ENCODE measurements around the gene EIF5.
A peak's percentile ranks its signal among the peaks of the same experiment; 100 is the strongest.
"Not testable (repeated sequence)": the region's sequence is repeated elsewhere in the genome, so short reads cannot be mapped to it uniquely, and the experiment has no call there.

EIF5 gene

DNA sequence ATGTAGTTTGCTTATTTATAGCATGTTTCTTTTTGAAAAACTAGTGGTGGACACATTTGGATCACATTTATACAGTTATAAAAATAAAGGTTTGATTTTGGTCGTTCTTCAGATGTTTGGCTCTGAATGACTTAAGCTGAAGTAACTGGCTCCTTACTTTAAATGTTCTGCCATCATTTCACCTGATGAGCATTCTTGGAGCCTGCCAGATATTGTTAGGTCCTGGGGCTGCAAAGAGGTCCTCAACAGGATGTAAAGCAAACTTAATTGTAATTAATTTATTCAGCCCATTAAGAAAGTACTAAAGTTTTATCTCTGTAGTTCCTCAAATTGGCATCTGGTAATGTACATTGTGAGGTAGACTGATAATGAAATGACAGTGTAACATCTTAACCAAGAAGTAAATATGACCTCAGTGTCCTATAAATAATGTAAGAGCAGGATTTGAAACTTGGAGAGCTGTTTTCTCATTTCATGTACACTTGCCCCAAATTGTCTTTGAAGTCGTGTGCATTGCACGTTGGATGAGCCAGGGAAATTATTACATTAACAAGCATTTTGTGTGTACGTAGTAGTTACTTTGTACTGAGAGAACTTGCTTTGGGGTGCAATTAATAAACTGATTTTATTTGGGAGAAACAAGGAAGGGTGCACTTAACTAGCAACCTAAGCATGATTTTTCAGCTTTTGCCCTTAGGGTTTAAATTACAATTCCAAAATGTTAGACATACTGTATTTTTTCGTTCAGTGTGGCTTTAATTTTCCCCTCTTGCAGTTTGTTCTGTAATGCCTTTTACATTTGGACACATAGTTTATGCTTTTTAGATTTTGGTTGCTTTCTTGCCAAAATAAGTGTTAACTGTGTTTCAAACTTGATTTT lies 7.5 kb downstream of the EIF5 start:
- no peak for TF ChIP-seq POLR2A (IDR thresholded peaks at IDR 0.05; ENCODE audit: low read depth, low read length)
- TF ChIP-seq POLR2AphosphoS5 (IDR thresholded peaks at IDR 0.05; ENCODE audit: low read depth, low read length): 0 out of 2 replicates have a peak, but pooled peaks have one; percentile 38

GRCh38 chr14:103343164-103343879 lies 9.3 kb downstream of the EIF5 start:
- DNase-seq (ENCODE audit: insufficient read length) (no peak), FAIRE-seq (no peak)
- TF ChIP-seq TAF1 (IDR thresholded peaks at IDR 0.05; ENCODE audit: borderline replicate concordance, low read depth, low read length) (no peak), POLR2AphosphoS5 (IDR thresholded peaks at IDR 0.05; ENCODE audit: low read depth, low read length) (peak; percentile 83; the same call in 1 of the 2 replicates), POLR2A (IDR thresholded peaks at IDR 0.05; ENCODE audit: low read depth, low read length) (peak; percentile 70)

More for the DNA sequence above, 7.5 kb downstream of the EIF5 start:
- FAIRE-seq: no peak
- DNase-seq (ENCODE audit: insufficient read length): no peak

DNA sequence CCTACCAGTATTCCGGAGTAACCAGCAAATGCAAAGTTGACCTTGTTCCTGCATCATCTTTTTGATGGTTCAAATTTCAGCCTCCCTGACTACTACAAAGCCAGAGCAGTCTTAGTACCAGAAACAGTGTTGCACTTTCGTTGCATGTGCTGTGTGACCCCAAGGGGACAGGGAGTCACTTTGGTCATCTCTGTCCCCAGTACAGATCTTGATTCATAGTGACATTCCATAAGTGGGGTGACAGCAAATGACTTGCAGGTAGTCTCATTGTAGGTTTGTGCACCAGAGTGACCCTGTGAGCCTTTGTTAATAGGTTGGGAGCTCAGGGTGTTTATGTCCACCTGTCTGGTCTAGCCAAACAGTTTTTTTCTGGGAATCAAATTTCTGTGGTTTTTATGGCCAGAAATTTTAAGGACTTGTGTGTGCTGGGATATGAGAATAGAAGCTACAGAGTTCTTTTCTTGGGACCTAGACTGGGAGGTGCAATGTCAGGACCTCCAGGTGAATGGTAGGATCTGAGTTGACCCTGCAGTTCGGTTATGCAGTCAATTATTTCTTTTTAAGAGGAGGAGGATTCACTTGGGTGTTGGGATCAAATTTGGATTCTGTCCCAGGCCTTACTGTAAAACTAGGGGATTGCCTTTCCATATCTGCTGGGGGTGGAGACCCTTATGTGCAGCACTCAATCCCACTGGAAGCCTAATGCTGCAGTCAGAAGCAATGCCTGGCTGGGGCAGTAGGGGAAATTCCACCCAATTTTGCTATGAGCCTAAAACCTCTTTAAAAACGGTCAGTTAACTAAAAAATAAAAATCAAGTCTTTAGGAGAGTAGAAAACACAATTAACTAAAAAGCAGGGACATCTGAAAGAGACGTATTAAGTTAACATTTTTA lies 10.1 kb downstream of the EIF5 start:
- FAIRE-seq (no peak), DNase-seq (ENCODE audit: insufficient read length) (no peak)
- peak; percentile 94 for TF ChIP-seq POLR2AphosphoS5 (IDR thresholded peaks at IDR 0.05; ENCODE audit: low read depth, low read length)
- peak; percentile 70 for TF ChIP-seq POLR2A (IDR thresholded peaks at IDR 0.05; ENCODE audit: low read depth, low read length)
- no peak for TF ChIP-seq TAF1 (IDR thresholded peaks at IDR 0.05; ENCODE audit: borderline replicate concordance, low read depth, low read length)

GRCh38 chr14:103346286-103346685 lies 12.2 kb downstream of the EIF5 start:
- no peak for DNase-seq (ENCODE audit: insufficient read length)
- no peak for FAIRE-seq
- TF ChIP-seq TAF1 (IDR thresholded peaks at IDR 0.05; ENCODE audit: borderline replicate concordance, low read depth, low read length) (no peak), POLR2AphosphoS5 (IDR thresholded peaks at IDR 0.05; ENCODE audit: low read depth, low read length) (no peak), POLR2A (IDR thresholded peaks at IDR 0.05; ENCODE audit: low read depth, low read length) (0 out of 2 replicates have a peak, but pooled peaks have one; percentile 2)

GRCh38 chr14:103347091-103347815 lies 13.2 kb downstream of the EIF5 start:
- TF ChIP-seq POLR2A (IDR thresholded peaks at IDR 0.05; ENCODE audit: low read depth, low read length): no peak
- no peak for TF ChIP-seq POLR2AphosphoS5 (IDR thresholded peaks at IDR 0.05; ENCODE audit: low read depth, low read length)
- TF ChIP-seq TAF1 (IDR thresholded peaks at IDR 0.05; ENCODE audit: borderline replicate concordance, low read depth, low read length): no peak
- FAIRE-seq: no peak

GRCh38 chr14:103348154-103348553 lies 14.1 kb downstream of the EIF5 start:
- FAIRE-seq (no peak), DNase-seq (ENCODE audit: insufficient read length) (no peak)
- no peak for TF ChIP-seq TAF1 (IDR thresholded peaks at IDR 0.05; ENCODE audit: borderline replicate concordance, low read depth, low read length)
- TF ChIP-seq POLR2A (IDR thresholded peaks at IDR 0.05; ENCODE audit: low read depth, low read length): no peak
- no peak for TF ChIP-seq POLR2AphosphoS5 (IDR thresholded peaks at IDR 0.05; ENCODE audit: low read depth, low read length)

More at GRCh38 chr14:103347091-103347815, 13.2 kb downstream of the EIF5 start:
- no peak for DNase-seq (ENCODE audit: insufficient read length)

DNA sequence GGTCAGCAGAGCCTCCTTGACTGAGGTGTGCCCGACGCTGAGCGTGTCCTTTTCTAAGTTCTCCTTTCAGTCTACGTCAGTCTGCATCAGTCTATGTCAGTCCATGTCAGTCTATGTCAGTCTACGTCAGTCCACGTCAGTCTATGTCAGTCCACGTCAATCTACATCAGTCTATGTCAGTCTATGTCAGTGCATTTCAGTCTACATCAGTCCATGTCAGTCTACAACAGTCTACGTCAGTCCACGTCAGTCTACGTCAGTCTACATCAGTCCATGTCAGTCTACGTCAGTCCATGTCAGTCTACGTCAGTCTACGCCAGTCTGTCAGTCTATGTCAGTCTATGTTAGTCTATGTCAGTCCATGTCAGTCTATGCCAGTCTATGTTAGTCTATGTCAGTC lies 15.9 kb downstream of the EIF5 start:
- FAIRE-seq (no peak), DNase-seq (ENCODE audit: insufficient read length) (no peak)
- no peak for TF ChIP-seq POLR2A (IDR thresholded peaks at IDR 0.05; ENCODE audit: low read depth, low read length)
- no peak for TF ChIP-seq POLR2AphosphoS5 (IDR thresholded peaks at IDR 0.05; ENCODE audit: low read depth, low read length)
- TF ChIP-seq TAF1 (IDR thresholded peaks at IDR 0.05; ENCODE audit: borderline replicate concordance, low read depth, low read length): no peak

DNA sequence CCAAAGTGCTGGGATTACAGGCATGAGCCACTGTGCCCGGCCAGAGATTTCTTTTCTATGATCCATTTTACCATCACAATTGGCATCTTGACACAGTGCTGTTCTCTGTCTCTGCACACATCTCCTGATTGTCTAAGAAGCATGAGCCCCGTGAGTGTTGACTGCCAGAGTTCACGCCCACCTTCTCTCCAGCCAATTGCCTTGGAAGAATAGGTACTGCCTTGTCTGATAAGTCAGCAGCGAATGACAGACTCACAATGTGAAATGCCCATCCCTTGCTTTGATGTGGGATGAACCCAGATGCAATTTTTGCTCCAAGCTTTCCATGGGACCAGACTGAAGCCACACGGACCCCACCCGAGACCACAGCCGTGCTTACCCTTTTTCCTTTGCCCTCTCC lies 19.3 kb downstream of the EIF5 start:
- FAIRE-seq (no peak), DNase-seq (ENCODE audit: insufficient read length) (no peak)
- TF ChIP-seq POLR2A (IDR thresholded peaks at IDR 0.05; ENCODE audit: low read depth, low read length) (no peak), POLR2AphosphoS5 (IDR thresholded peaks at IDR 0.05; ENCODE audit: low read depth, low read length) (no peak), TAF1 (IDR thresholded peaks at IDR 0.05; ENCODE audit: borderline replicate concordance, low read depth, low read length) (no peak)

DNA sequence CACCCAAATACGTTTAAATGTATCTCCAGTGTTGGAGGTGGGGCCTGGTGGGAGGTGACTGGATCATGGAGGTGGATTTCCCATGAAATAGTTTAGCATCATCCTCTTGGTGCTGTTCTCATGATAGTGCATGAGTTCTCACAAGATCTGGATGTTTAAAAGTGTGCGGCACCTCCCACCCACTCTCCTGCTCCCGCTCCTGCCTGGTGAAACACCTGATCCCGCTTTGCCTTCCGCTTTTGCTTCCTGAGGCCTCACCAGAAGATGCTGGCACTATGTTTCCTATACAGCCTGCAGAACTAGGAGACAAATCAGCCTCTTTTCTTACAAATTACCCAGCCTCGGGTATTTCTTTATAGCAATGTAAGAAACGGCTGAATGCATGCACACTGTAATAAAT lies 20.1 kb downstream of the EIF5 start:
- FAIRE-seq (no peak), DNase-seq (ENCODE audit: insufficient read length) (no peak)
- TF ChIP-seq POLR2A (IDR thresholded peaks at IDR 0.05; ENCODE audit: low read depth, low read length): no peak

GRCh38 chr14:103356024-103356682 lies 22.1 kb downstream of the EIF5 start:
- FAIRE-seq (peak; percentile 24), DNase-seq (ENCODE audit: insufficient read length) (no peak)
- TF ChIP-seq POLR2AphosphoS5 (IDR thresholded peaks at IDR 0.05; ENCODE audit: low read depth, low read length) (no peak), TAF1 (IDR thresholded peaks at IDR 0.05; ENCODE audit: borderline replicate concordance, low read depth, low read length) (no peak), POLR2A (IDR thresholded peaks at IDR 0.05; ENCODE audit: low read depth, low read length) (no peak)

GRCh38 chr14:103357552-103357951 lies 23.5 kb downstream of the EIF5 start:
- not testable (repeated sequence) for DNase-seq (ENCODE audit: insufficient read length); FAIRE-seq
